ENCODE data around the gene USE1. TPM values are rescaled to one million over a fixed set of nuclear protein-coding genes. Genes with fewer than 3 reads are reported as not detected.

USE1 gene
- total and polyA plus RNA-seq, 9 of the 15 experiments (the other 6 are each of a cell fraction or from before 2014, with no cell fraction given): 17.3 to 52.4 (median 34.0) TPM

DNA sequence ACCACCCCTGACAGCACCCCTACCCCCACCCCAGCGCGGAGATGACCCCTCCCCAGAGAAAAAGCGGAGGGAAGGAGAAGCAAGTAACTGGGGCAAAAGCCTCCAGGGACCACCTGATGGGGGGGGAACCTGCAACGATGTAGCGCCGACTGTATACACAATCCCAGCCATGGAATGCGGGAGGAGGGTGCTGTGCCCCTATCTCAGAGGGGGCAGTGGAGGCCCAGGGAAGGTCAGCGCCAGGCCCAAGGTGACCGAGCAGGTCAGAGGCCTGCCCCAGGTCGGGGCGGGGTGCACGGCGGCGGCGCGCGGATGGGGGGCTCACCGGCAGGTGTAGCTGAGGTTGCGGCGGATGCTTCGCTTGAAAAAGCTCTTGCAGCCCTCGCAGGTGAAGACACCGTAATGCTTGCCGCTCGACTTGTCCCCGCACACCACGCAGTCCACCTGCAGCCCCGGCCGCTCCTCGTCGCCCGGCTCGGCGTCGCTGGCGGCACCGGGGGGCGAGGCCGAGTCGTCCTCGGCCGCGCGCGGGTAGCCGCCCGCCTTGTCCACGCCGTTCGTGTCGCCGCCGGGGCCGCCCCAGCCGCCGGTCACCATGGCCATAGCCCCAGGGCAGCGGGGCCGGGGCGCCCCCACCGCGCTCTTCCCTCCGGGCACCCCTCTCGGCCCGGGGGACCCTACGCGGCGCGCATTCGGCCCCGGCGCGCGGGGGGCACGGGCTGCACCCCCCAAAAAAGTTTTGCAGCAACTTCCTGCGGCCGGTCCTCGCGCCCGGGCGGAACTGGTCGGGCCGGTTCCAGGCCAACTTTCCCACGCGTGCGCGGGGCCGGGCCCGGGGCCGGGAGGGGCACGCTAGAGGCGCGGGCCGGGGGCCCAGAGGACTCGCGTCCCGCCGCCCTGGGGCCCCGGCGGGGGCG, 29.7 kb downstream of the USE1 start:
- CTCF ChIA-PET (ENCODE audit: low intra/inter-chr PET ratio): interaction anchor here (0.6 kb wide), 1 partner anchor 134 kb away, joined by 3 read pairs; no protein-coding TSS in a partner anchor
- FAIRE-seq (no peak), ATAC-seq (no peak), DNase-seq (ENCODE audit: extremely low read depth in 1 of 4, low spot score in 3 of 4) (no peak)
- Histone ChIP-seq H3K4me1 (replicated peaks in 1 of 2; ENCODE audit: control insufficient read depth in 2 of 2, insufficient read depth in 2 of 2, low read length in 2 of 2) (peaks cover 45 to 88% of the 10 kb centered on the region in 2 experiments), H3K27ac (ENCODE audit: extremely low read depth, low read depth, low read length) (peak overlapping the region; percentile 86), H3K27me3 (ENCODE audit: control insufficient read depth in 2 of 2, insufficient read depth in 2 of 2, low read length in 2 of 2) (no peaks in the 10 kb centered on the region), H3K9ac (ENCODE audit: insufficient read depth in 1 of 2, low read depth in 2 of 2, low read length in 2 of 2) (peak overlapping the region; percentile 65 to 91), H3K4me3 (peak overlapping the region; percentile 80), H4K20me1 (replicated peaks; ENCODE audit: control insufficient read depth, insufficient read depth, low read length) (peaks cover 15% of the 10 kb centered on the region), H3K9me3 (replicated peaks; ENCODE audit: control insufficient read depth, insufficient read depth, low read depth, low read length) (no peaks in the 10 kb centered on the region), H3K9me1 (ENCODE audit: control insufficient read depth, insufficient read depth, low read length) (no peaks in the 10 kb centered on the region), H3K79me2 (ENCODE audit: control insufficient read depth, insufficient read depth, low read length) (peaks cover 52% of the 10 kb centered on the region), H3K36me3 (ENCODE audit: control insufficient read depth, insufficient read depth, low read length) (peaks cover 21% of the 10 kb centered on the region; the same call in 2 of the 3 replicates), H3K4me2 (ENCODE audit: insufficient read depth, low read length) (peak overlapping the region; percentile 93), H2AFZ (ENCODE audit: low read depth, low read length) (0 out of 2 replicates have a peak overlapping the region, but pooled peaks have one; percentile 16)
- POLR2A ChIA-PET: interaction anchor here (0.6 to 11.3 kb wide), 6 partner anchors 10 to 171 kb away, joined by 3 to 129 read pairs (median 4); partner anchors contain the start of gene OCEL1
- BruUV-seq (replicated peaks): no TSS peak
- in situ Hi-C loops (cut with MboI): no loop called here
- intact Hi-C loops (cut with micrococcal nuclease): loop anchor here (5.0 kb wide), 1 partner anchor 38 kb away; no protein-coding TSS in a partner anchor
- 2% methylated on average over 64 of the region's 100 CpGs for WGBS (ENCODE audit: insufficient coverage, low coverage, missing lambda C conversion rate)
- TF ChIP-seq YY1 (IDR thresholded peaks at IDR 0.05; ENCODE audit: borderline replicate concordance in 1 of 3, control insufficient read depth in 1 of 3, extremely low read depth in 1 of 3, insufficient read depth in 3 of 3, insufficient read length in 1 of 3, insufficient replicate concordance in 2 of 3, low read depth in 1 of 3, low read length in 2 of 3): peak in 1 of 3 experiments; percentile 9
- no peak for TF ChIP-seq NFYB (IDR thresholded peaks at IDR 0.05; ENCODE audit: extremely low read depth, insufficient read length)
- peak; percentile 99 for TF ChIP-seq ESRRA (IDR thresholded peaks at IDR 0.05; ENCODE audit: borderline replicate concordance, low read depth)
- peak; percentile 38; the same call in 1 of the 2 replicates for TF ChIP-seq GATAD2B (IDR thresholded peaks at IDR 0.05; ENCODE audit: borderline replicate concordance)
- TF ChIP-seq KLF1 (tag; IDR thresholded peaks at IDR 0.05): no peak
- 0 out of 4 replicates have a peak, but pooled peaks of 1 of the 2 experiments have one; percentile 4 for TF ChIP-seq MAZ (CRISPR knock-in tag; conservative IDR thresholded peaks at IDR 0.05 in 1 of 2, IDR thresholded peaks at IDR 0.05 in 1 of 2)
- TF ChIP-seq ZEB2 (IDR thresholded peaks at IDR 0.05): no peak
- TF ChIP-seq SAP30 (IDR thresholded peaks at IDR 0.05; ENCODE audit: borderline replicate concordance, insufficient read depth, low read depth, low read length, poor library complexity, severe bottlenecking): peak; percentile 59
- TF ChIP-seq FIP1L1 (IDR thresholded peaks at IDR 0.05; ENCODE audit: low read depth, low read length, poor library complexity, severe bottlenecking): peak; percentile 38
- peak; percentile 56 for TF ChIP-seq SAFB (IDR thresholded peaks at IDR 0.05; ENCODE audit: borderline replicate concordance, low read depth, low read length)
- TF ChIP-seq ZNF586 (CRISPR knock-in tag; conservative IDR thresholded peaks at IDR 0.05): no peak
- TF ChIP-seq ZBTB7A (IDR thresholded peaks at IDR 0.05; ENCODE audit: borderline replicate concordance, control insufficient read depth, low read depth, low read length): 0 out of 2 replicates have a peak, but pooled peaks have one; percentile 1
- TF ChIP-seq TAF1 (IDR thresholded peaks at IDR 0.05; ENCODE audit: control insufficient read depth, extremely low read depth, insufficient read depth, low read length, severe bottlenecking): peak; percentile 10
- TF ChIP-seq, protein P1, sequence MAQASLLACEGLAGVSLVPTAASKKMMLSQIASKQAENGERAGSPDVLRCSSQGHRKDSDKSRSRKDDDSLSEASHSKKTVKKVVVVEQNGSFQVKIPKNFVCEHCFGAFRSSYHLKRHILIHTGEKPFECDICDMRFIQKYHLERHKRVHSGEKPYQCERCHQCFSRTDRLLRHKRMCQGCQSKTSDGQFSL (CRISPR knock-in tag; IDR thresholded peaks at IDR 0.05): peak; percentile 97
- TF ChIP-seq, protein P1 (tag; IDR thresholded peaks at IDR 0.05): peak in 1 of 2 experiments; percentile 81; a peak in 2 of 4 replicates
- no peak for TF ChIP-seq DPF2 (IDR thresholded peaks at IDR 0.05)
- TF ChIP-seq NRF1 (conservative IDR thresholded peaks at IDR 0.05 in 1 of 2, IDR thresholded peaks at IDR 0.05 in 1 of 2): peak in 1 of 2 experiments; percentile 54; a peak in 2 of 4 replicates
- TF ChIP-seq FUS (optimal IDR thresholded peaks at IDR 0.05; ENCODE audit: low read depth, low read length): peak; percentile 66
- TF ChIP-seq KHSRP (IDR thresholded peaks at IDR 0.05): no peak

Data from K562 (cell line).